ENCODE results near the gene FMNL2. TPM values are rescaled to one million over a fixed set of nuclear protein-coding genes. Genes with fewer than 3 reads are reported as not detected.

The FMNL2 gene
- total RNA-seq, 1 donor from 2014 or later: 1.5 TPM

DNA sequence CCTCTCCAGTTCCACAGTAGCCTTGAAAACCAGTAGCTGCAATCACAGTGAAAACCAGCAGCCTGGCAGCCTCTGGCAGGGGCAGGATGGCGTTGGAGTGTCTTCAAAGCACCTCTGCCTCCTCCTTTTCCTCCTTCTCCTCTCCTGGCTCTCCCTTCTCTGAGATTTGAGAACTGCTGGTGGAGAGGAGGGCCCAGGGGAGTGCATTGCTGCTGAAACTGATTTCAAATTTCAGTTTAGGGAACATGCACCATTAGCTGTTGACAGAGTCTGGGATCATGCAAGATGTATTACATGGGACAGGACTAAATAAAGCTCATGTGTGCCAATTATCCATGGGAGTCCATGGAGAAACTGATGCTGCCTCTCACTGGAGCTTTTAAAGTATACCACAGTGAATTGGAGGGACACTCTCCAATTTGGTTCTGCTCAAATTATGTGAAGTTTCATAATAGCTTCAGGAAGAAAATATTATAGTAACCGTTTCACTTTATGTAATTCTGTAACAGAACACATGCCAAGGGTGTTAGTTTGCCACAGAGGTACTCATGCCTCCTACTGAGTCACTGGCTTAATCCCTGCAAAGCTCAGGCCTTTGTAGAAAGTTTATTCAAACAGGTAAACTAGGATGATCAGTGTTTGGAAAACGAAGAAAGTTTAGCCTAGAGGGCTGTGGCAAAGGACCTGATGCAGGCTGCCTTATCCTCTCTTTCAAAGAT is 236.2 kb downstream of the FMNL2 start:
- intact Hi-C loops (cut with micrococcal nuclease): loop anchor here (5.0 kb wide), 1 partner anchor 394 kb away; the partner anchor contains the start of gene STAM2

DNA sequence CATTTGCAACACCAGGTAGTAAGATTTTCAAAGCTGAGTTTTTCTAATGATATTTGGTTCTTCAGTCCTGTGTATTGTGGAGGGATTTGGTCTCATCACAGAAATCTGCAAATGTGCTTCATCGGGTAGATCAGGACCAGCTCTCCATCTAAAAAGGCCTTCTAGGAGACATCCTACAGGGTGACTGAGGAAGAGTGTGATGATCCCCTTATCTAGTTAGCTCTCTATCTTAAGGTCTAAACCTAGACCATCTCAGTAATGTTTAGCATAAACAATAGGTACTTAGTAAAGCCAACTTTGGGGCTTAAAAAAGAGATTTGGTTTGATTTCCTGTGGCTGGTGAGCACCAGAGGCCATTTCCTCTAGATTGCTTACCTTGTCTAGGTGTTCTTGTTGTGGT is 237.1 kb downstream of the FMNL2 start:
- intact Hi-C loops (cut with micrococcal nuclease): loop anchor here (5.0 kb wide), 1 partner anchor 395 kb away; the partner anchor contains the start of gene STAM2

DNA sequence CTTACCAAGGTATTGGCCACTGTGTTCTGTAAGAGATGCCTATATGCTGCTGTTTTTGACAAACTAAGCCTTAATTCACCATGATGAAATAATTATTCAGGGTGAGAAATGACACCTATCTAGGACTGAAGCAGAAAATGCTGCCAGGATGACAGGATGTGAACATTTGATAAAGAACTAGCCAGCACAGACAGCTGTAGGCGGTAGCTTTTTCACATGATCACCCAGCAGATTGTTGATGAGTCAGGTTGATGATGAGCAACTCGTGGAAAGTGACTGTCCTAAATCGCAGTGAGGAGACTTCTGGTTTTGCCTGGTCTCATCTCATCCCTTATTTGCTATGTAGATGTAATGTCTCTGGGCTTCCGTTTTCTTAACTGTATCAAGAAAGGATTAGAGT is 238.2 kb downstream of the FMNL2 start:
- intact Hi-C loops (cut with micrococcal nuclease): loop anchor here (5.0 kb wide), 1 partner anchor 396 kb away; the partner anchor contains the start of gene STAM2

DNA sequence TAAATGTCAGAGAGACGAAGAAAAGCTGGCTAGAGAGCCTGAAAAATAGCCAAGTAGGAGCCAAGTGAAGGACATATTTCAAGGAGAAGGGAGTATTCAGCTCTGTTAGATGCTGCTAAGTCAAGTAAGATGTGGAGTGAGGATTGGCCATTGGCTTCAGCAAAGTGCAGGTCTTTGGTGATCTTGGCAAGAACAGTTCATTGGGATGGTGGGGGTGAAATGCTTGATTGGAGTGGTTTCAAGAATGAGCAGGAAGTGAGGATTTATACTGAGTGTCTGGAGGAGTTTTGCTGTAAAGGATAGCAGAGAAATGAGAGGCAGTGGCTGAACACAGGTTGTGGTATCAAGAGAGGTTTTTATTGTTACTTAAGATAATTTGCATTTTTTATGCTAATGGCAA is 242.6 kb downstream of the FMNL2 start:
- intact Hi-C loops (cut with micrococcal nuclease): no loop called here

DNA sequence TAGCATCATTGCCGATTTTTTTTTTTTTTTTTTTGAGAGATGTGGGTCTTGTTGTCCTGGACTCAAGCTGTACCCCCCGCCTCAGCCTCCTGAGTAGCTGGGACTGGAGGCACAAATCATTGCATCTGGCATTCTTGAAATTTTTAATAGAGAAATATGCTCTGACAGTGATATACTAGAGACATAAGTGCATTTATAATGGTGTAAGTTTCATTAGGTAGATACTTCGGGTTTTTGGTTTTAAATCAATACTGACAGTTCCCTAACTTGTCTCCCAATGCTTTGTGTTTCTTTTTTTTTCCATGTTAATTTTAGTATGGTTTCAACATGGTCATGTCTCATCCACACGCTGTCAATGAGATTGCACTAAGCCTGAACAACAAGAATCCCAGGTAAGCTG is 243.6 kb downstream of the FMNL2 start:
- intact Hi-C loops (cut with micrococcal nuclease): no loop called here

DNA sequence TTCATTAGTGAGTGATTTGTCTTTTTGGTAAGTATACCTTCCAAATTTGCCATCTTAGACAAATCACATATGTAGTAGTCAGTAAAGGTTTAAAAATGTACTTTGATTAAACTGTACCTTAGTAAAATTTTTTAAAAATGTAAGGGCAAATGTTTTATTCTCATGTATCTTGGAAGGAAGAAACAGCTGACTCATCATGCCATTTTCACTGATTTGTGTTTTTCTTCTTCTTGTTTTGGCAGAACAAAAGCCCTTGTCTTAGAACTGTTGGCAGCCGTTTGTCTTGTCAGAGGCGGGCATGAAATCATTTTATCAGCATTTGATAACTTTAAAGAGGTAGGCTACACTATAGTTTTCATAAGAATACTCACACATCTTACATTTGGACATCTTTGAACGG is 245.7 kb downstream of the FMNL2 start:
- intact Hi-C loops (cut with micrococcal nuclease): no loop called here

DNA sequence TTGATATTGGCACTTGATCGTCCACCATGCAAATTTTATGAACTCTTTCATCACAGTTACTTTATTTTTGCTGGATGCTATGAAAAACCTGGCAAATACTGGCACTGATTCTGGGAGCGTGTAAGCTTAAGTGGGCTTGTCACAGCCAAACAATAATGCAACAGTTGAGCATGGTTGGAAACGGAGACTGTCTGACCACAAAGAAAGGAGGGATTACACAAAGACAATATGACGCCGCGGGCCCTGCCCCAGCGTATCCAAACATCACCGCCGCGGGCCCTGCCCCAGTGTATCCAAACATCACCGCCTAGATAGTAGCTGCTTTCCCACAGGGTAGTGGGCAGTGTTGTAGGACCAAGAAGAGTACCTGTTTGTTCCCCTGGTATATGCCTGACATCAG is 246.4 kb downstream of the FMNL2 start:
- intact Hi-C loops (cut with micrococcal nuclease): no loop called here

DNA sequence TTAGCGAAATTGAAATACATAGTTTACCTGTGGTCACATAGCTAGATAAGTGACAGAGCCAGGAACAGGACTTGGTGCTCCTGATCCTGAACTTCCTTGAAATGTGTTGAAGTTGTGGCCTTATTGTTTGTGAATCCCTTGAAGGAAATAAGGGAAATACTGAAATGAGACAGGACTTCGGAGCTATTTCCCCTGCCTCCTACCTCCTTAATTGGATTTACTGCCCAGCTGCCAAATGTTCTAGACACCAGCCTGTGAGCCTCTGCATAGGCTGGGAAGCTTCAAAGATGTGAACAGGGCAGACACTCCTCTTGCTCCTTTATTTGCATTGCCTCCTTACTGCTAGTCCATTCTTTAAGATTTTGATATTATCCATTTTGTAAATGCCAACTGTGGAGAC is 247.1 kb downstream of the FMNL2 start:
- intact Hi-C loops (cut with micrococcal nuclease): no loop called here

DNA sequence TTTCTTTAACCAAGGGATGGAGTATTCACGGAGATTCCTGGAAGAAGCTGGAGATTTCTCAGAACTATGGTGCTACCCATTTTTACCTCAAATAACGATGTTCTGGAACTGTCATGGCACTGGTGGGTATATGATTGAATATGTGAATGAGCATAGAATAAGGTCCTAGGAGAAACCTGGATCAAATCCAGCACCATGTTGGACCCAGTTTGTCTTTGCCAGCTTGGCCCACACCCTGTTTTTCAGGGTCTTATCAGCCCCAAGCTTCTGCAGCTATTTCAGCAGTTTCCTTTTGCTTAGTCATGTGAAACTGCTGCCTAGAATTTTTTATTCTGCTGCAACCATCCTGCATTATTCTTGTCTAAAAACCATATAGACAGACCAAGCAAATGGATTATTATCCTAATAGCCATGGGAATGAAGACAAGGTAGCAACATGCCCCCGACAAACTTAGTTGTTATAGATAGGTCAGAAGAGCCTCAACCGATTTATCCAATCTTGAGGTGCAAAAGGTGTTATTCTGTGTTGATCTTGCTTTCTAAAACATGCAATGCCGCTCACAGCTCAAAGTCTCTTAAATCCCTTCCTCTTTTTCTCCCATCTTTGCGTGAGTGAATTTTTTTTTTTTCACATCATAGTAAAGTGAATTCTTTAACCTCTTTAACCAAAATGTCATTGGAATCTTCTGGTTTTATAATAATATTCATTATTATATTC is 248.7 kb downstream of the FMNL2 start:
- intact Hi-C loops (cut with micrococcal nuclease): no loop called here

DNA sequence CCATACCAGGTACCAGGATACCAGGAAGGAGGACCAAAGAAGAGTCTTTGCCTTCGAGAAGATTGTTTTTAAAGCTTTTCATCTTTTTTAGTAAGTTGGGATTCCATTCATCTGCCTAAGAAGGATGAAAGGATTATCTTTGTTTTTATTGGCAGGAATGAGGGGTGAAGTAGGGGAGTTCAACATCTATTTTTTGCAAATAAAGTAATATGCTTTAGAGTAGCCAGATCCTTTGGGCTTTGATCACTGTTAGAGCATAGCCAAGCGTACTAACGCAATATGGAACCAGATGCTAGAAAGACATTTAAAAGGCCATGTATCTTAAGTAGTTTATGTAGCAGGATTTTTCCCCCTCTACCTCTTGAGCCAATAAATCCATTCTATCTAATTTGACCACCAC is 249.3 kb downstream of the FMNL2 start:
- intact Hi-C loops (cut with micrococcal nuclease): no loop called here

DNA sequence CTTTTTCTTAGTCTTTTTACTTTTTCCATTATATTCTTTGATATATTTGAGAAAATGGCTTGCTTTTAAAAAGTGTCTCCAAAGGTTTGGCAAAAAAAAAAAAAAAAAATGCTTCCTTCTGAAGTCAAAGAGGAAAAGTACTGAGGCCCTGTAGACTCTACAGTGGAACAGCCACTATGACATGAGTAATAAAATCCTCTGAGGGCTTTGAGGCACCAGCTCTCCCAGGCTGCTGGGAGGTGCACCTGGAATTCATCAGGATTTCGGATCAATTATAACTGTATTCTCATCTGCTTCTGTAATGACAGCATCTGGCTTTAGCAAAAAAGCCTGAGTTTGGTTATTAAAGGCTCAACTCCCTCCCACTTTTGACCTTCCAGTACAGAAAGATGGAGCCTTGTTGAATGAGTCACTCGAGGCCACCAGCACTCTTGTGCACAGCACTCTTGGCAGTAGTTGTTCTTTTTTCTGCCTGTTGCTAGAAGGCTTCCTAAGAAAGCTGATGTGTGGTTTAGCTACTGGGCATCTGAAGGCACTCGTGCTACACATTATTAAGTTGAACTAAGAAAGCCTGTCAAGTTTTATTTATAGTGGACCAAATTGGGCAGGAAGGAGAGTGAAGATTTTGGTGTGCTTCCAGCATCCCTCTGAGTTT is 251.0 kb downstream of the FMNL2 start:
- intact Hi-C loops (cut with micrococcal nuclease): no loop called here

DNA sequence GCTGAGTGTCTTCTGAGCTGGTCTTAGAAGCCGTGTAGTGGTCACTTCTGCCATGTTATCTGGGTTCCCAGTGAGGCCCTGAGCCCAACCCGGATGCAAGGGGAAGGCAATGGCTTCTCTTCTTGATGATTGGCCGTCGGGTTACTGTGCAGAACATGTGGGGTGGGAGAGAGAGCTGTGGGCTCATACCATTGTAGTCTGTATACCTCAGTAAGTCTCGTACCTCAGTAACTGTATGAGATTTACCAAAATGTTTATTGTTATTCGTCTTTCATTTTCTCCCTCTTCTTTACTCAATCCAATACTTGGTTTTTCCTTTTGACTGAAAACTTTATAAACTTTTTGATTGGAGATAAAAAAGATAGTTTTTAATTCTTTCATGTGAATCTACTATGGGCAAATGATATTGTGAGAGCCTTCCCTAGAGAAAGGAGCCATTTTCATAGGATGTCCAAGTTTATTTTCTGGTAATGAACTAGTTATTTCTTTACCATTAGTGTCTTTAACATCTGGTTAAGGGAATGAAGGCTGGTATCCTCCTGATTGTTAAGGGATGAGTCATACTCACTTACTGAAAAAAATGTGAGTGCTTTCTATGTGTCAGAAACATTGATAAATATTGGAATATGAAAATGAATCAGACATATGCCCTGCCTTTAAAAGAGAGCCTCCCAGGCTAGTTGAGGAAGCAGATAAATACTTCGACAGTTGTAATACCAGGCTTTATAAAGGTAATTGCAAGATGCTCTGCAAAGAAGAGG is 252.4 kb downstream of the FMNL2 start:
- intact Hi-C loops (cut with micrococcal nuclease): no loop called here

DNA sequence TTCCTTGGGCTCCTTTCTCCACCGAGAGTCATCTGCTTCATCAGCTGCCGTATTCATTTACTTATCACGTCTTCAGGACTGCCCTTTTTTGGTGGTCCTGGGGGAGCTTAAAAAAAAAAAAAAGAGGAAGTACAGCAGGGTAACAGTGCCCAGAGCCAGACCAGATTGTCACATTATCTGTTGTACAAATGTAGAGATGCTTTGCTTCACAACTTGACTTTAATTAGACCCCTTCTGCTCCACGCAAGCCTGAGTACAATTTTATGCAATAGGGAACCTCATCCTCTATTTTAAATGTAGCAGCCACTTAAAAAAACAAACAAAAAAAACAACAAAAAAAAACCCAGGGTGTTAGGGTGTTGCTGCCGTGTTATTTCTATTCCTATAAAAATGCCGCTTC is 254.0 kb downstream of the FMNL2 start:
- intact Hi-C loops (cut with micrococcal nuclease): no loop called here

DNA sequence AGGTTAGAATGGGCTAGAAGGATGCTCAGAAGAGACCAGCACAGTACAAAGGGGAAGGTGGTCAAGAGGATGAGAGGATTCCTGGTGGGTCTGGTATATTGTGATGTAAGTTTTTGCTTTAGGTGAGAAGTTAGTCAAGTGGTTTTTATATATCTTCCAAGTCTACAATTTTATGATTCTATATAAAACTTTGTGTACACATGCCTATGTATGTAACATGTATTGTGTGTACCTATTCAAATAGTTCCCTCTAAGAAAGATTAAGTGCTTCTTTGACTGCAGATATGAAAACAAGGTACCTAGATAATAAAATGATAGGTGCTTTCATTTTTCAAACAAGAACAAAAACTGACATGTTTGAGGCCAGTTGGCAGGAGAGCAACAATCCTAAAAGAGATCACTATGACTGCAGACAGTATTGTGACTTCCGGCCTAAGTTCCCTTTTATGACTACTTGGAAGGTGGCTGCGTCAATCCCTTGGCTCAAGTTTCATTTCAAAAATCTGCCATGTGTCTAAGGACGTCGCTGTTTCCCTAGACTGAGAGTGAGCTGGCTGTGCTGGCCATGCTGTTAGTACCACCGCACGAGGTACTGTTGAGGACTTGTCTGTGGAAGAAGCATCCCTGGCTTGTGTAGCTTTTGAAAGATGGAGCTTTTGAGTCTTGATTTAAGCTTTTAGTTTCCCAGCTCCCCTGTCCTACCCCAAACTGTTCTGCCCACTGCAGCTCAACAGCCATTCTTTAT is 259.2 kb downstream of the FMNL2 start:
- intact Hi-C loops (cut with micrococcal nuclease): no loop called here

DNA sequence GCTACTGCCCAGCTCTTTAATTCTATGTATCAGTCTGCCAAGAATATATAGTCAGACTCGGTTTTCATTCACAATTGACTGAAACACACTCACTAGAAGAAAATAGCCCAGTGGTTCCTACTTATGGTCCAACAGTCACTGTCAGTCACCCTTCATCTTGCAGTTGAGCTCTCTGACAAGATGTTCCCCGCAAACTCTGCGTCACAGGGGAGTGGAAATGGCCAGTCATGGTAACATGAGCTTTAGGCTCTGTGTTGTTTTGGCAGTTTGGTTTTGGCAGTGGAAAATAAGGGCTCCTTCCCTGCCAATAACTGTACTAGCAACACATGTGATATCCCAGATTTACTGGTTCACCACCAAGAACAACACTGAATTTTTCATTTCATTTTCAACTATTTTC is 259.8 kb downstream of the FMNL2 start:
- intact Hi-C loops (cut with micrococcal nuclease): no loop called here

DNA sequence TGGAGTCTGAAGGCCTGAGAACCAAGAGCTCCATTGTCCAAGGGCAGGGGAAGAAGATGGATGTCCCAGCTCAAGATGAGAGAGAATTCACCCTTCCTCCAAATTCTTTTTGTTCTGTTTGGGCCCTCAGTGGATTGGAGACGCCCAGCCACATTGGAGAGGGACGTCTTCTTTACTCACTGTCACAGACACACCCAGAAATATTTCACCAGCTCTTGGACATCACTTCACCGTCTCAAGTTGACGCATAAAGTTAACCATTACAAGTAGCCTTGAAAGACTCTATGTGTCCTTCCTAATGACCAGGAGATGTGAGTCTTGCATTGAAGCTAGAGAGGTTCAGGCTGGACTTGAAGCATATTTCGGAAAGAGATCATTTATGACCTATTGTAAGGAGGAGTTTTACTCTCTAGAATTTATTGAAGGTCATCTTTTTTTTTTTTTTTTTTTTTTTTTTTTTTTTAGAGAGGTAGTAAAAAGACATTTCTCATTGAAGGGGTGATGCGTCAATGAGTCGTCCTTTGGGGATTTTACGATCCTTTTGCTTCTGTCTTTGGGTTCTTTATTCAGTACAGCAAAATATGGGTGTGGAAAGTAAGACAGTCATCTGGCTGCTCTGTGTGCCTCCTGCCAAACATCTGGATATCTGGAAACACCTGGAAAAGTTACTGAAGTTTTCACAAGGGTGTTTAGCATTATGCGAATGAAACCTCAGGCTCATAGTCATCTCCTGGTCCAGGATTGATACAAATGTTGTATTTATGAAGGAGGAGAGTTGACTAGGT is 264.2 kb downstream of the FMNL2 start:
- intact Hi-C loops (cut with micrococcal nuclease): no loop called here

DNA sequence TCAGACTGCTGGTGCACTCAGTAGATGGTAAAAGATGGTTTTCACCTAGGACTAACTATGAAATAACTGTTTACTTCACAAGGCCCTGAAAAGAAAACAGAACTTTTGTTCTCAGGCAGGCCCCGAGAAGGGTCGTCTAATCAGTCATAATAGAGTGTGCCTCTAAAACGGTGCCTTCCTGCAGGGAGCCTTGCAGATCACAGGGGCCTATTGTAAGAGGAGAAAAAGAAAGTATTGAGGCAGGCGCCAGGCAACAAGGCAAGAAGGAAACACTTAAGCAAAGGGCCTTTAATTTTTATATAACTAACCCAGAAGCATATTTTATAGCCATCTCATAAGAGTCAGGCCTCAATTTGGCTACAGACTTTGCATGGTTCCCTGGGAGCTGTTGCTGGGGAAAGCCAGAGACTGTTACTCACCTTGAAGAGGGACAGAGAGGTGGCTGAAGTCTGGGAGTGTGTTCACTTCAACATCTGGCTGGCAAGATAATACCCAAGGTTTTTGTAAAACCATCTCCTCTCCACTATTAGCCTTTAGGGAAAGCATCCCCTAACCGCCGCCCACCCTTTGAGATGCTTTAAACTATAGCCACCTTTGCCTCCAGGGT is 265.2 kb downstream of the FMNL2 start:
- intact Hi-C loops (cut with micrococcal nuclease): no loop called here

DNA sequence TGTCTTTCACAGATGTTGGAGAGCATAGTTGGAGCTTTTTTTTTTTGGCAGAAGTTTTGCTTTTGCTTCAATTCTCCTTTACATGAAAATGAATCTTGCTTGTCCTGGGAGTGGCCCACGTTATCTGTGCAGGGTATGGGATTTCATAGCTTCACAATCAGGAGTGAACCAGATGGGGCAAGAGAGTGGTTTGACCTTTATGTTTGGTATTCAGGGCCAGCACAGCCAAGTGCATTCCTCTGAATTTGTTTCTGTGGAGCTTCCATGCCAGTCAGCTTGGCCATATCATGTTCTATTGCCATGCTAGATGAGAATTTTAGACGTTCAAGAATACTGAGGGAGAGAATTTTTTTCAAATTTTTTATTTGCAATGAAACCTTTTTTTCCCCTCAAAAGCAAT is 265.7 kb downstream of the FMNL2 start:
- intact Hi-C loops (cut with micrococcal nuclease): no loop called here

DNA sequence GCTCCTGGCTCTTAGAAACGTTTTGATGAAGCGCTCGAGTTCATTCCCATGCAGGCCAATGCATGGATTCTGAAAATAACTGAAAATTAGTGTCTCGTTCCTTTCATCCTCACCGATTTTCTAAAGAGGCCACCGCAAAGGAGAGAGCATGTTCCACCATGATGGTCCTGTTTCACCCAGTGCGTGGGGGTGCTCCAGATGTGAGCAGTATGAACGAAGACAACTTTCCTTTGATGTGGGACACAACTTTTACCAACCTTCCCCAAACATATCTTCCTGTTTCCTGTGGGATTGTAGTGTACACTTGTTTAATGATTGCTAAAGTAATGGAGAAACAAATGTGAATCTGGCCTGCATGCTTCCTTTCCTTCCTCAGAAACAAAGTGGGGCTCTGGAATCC is 267.8 kb downstream of the FMNL2 start:
- intact Hi-C loops (cut with micrococcal nuclease): no loop called here

DNA sequence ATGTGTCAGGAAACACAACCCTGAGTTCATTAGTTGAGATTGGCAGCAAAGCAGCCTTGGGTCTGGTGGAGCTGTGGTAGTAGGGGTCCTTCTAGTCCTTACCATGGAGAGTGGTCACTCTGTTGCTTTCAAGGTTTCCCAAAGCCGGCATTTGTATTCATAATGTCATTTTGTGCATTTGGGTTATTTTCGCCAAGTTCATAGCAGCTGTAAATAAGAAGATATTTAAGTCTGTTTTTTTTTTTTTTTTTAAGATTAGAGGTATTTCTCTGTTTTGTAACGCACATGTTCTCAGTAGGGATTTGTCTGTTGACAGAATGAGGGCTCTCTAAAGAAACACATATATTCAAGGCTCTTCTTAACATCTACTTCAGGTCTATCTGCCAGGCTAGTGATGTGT is 268.2 kb downstream of the FMNL2 start:
- intact Hi-C loops (cut with micrococcal nuclease): no loop called here

Measured in T-helper 2 cell treated with Interferon-gamma antibody and Interleukin-4, amounts not matched to agents 100 ng/mL and 5 ng/mL, for 36 hours (primary cell).